Neural cell (in vitro differentiated cells): ENCODE results near the gene SPATA6L. TPM values are rescaled to one million over a fixed set of nuclear protein-coding genes. Genes with fewer than 3 reads are reported as not detected.
A peak's percentile ranks its signal among the peaks of the same experiment; 100 is the strongest.

Experiments
- H2AFZ ChIP-seq: fragments of 200-600, 300-800 bp; sonication (generic), shearing (Covaris generic); 2 replicates; pipeline ENCODE4 v1.6.0; 2014; ENCODE audit warnings: low read depth, mild to moderate bottlenecking, antibody characterized with exemption, low read length, moderate library complexity
- H3F3A ChIP-seq: fragments of 200-600 bp; shearing (Covaris generic); 2 replicates; pipeline ENCODE4 v1.6.1; 2016; ENCODE audit warnings: mild to moderate bottlenecking, moderate library complexity, mixed read lengths, antibody characterized with exemption, low read length; ENCODE audit not compliant: insufficient read depth, poor library complexity, severe bottlenecking
- H3K27ac ChIP-seq: fragments of 200-600, 300-800 bp; sonication (generic), shearing (Covaris generic); 2 replicates; pipeline ENCODE4 v1.5.1; 2014; ENCODE audit warnings: mild to moderate bottlenecking, low read length, moderate library complexity
- H3K27me3 ChIP-seq: fragments of 300-800, 200-600 bp; sonication (generic), shearing (Covaris generic); 2 replicates; pipeline ENCODE4 v1.6.0; 2014; ENCODE audit warnings: mild to moderate bottlenecking, low read depth, low read length, moderate library complexity; ENCODE audit not compliant: insufficient read depth
- H3K36me3 ChIP-seq: fragments of 300-800, 200-600 bp; sonication (generic), shearing (Covaris generic); 2 replicates; pipeline ENCODE4 v1.5.1; 2014; ENCODE audit warnings: mild to moderate bottlenecking, antibody characterized with exemption, low read length, moderate library complexity; ENCODE audit not compliant: insufficient read depth
- H3K4me2 ChIP-seq: fragments of 300-800, 200-600 bp; sonication (generic), shearing (Covaris generic); 2 replicates; pipeline ENCODE4 v1.6.0; 2014; ENCODE audit warnings: mild to moderate bottlenecking, low read length
- H3K4me3 ChIP-seq: fragments of 300-800, 200-600 bp; sonication (generic), shearing (Covaris generic); 2 replicates; pipeline ENCODE4 v1.5.1; 2014; ENCODE audit warnings: mild to moderate bottlenecking, low read length, moderate library complexity
- H3K79me2 ChIP-seq: fragments of 200-600 bp; shearing (Covaris generic); replicated peaks from 2 replicates; pipeline ENCODE4 v1.6.0; 2014; ENCODE audit warnings: mild to moderate bottlenecking, low read length, moderate library complexity; ENCODE audit not compliant: insufficient read depth
- H3K9ac ChIP-seq: fragments of 300-800, 200-600 bp; sonication (generic), shearing (Covaris generic); 2 replicates; pipeline ENCODE4 v1.6.1; 2016; ENCODE audit warnings: mild to moderate bottlenecking, low read length, mixed read lengths
- H3K9me2 ChIP-seq: fragments of 200-600 bp; shearing (Covaris generic); 2 replicates; pipeline ENCODE4 v1.6.1; 2016; ENCODE audit warnings: mild to moderate bottlenecking, low read length, mixed read lengths; ENCODE audit not compliant: insufficient read depth
- H3K9me3 ChIP-seq: fragments of 200-600, 300-800 bp; sonication (generic), shearing (Covaris generic); 2 replicates; pipeline ENCODE4 v1.6.1; 2016; ENCODE audit warnings: mild to moderate bottlenecking, mixed run types, low read length, moderate library complexity, mixed read lengths
- H4K20me1 ChIP-seq: fragments of 200-600 bp; shearing (Covaris generic); 2 replicates; pipeline ENCODE4 v1.6.1; 2016; ENCODE audit warnings: mild to moderate bottlenecking, mixed run types; ENCODE audit not compliant: insufficient read depth
- CTCF ChIP-seq: fragments of 450-650 bp; IDR thresholded peaks from 2 replicates; pipeline ENCODE4 v1.5.1; 2014; ENCODE audit warnings: antibody characterized with exemption, mild to moderate bottlenecking, moderate library complexity; ENCODE audit not compliant: poor library complexity, severe bottlenecking
- EP300 ChIP-seq: fragments of 450-650 bp; conservative IDR thresholded peaks from 2 replicates; pipeline ENCODE4 v1.6.1; 2014; ENCODE audit warnings: antibody characterized with exemption, mild to moderate bottlenecking, moderate library complexity; ENCODE audit not compliant: poor library complexity, severe bottlenecking
- EZH2 ChIP-seq: fragments of 200-600, 300-800 bp; shearing (Covaris generic), sonication (generic); IDR thresholded peaks from 2 replicates; pipeline ENCODE4 v1.6.1; 2014; ENCODE audit warnings: antibody characterized with exemption, low read length, borderline replicate concordance, mild to moderate bottlenecking; ENCODE audit not compliant: insufficient read depth, poor library complexity, severe bottlenecking
- MXI1 ChIP-seq: fragments of 450-650 bp; conservative IDR thresholded peaks from 2 replicates; pipeline ENCODE4 v1.6.1; 2014; ENCODE audit warnings: antibody characterized with exemption, mild to moderate bottlenecking; ENCODE audit not compliant: poor library complexity, severe bottlenecking
- POLR2AphosphoS5 ChIP-seq: IDR thresholded peaks from 2 replicates; pipeline ENCODE4 v1.6.1; 2012
- RAD21 ChIP-seq: fragments of 450-650 bp; conservative IDR thresholded peaks from 2 replicates; pipeline ENCODE4 v1.6.1; 2014; ENCODE audit warnings: antibody characterized with exemption, mild to moderate bottlenecking, moderate library complexity
- REST ChIP-seq: IDR thresholded peaks from 2 replicates; pipeline ENCODE4 v1.6.1; 2012; ENCODE audit warnings: borderline replicate concordance
- SMC3 ChIP-seq: fragments of 450-650 bp; conservative IDR thresholded peaks from 2 replicates; pipeline ENCODE4 v1.6.1; 2014; ENCODE audit warnings: antibody characterized with exemption, mild to moderate bottlenecking, moderate library complexity; ENCODE audit not compliant: poor library complexity
- TAF1 ChIP-seq: IDR thresholded peaks from 2 replicates; pipeline ENCODE4 v1.6.1; 2012; ENCODE audit warnings: low read depth
- polyA plus RNA-seq: library from polyadenylated mRNA; depleted of rRNA; stranded (reverse); fragments of >200 nt; gene quantifications from 2 replicates; pipeline ENCODE4 v1.2.3, GENCODE V29; 2014

SPATA6L gene
- polyA plus RNA-seq, 1 donor from 2014 or later: 0.89 TPM

- TF ChIP-seq TAF1 (no peak), CTCF (no peak), POLR2AphosphoS5 (no peak), SMC3 (no peak), EP300 (no peak), RAD21 (no peak), EZH2 (no peak), REST (no peak), MXI1 (no peak)
Measured at GRCh38 chr9:4663956-4664355, 2.3 kb downstream of the SPATA6L start.

GRCh38 chr9:4662989-4663792 lies 3.1 kb downstream of the SPATA6L start:
- peak overlapping the region; percentile 78 for H2AFZ ChIP-seq
- peak overlapping the region; percentile 84 for H3K9ac ChIP-seq
- H3K36me3 ChIP-seq: no peaks in the 10 kb centered on the region
- peak overlapping the region; percentile 42 for H3K27ac ChIP-seq
- no peaks in the 10 kb centered on the region for H3K79me2 ChIP-seq
- H4K20me1 ChIP-seq: no peaks in the 10 kb centered on the region
- TF ChIP-seq MXI1: no peak
- no peak for TF ChIP-seq SMC3
- TF ChIP-seq RAD21: no peak
- TF ChIP-seq CTCF: no peak
- no peak for TF ChIP-seq REST
- no peak for TF ChIP-seq POLR2AphosphoS5
- no peak for TF ChIP-seq EZH2
- no peaks in the 10 kb centered on the region for H3K9me2 ChIP-seq
- peak overlapping the region; percentile 98 for H3K4me3 ChIP-seq
- H3F3A ChIP-seq: no peaks in the 10 kb centered on the region
- H3K9me3 ChIP-seq: no peaks in the 10 kb centered on the region
- H3K27me3 ChIP-seq: no peaks in the 10 kb centered on the region
- H3K4me2 ChIP-seq: peak overlapping the region; percentile 94

More at GRCh38 chr9:4663956-4664355, 2.3 kb downstream of the SPATA6L start:
- H3K9me3 ChIP-seq: no peaks in the 10 kb centered on the region
- H4K20me1 ChIP-seq: no peaks in the 10 kb centered on the region
- H3K36me3 ChIP-seq: no peaks in the 10 kb centered on the region
- H3K4me3 ChIP-seq: peak overlapping the region; percentile 98
- H3K9ac ChIP-seq: no peak overlapping the region
- no peak overlapping the region for H2AFZ ChIP-seq
- peak overlapping the region; percentile 94 for H3K4me2 ChIP-seq
- H3K9me2 ChIP-seq: no peaks in the 10 kb centered on the region
- H3F3A ChIP-seq: no peaks in the 10 kb centered on the region
- H3K27ac ChIP-seq: no peak overlapping the region
- no peaks in the 10 kb centered on the region for H3K27me3 ChIP-seq
- H3K79me2 ChIP-seq: no peaks in the 10 kb centered on the region
